ENCODE measurements around the gene TMCC1. TPM values are rescaled to one million over a fixed set of nuclear protein-coding genes. Genes with fewer than 3 reads are reported as not detected.
"Not testable (repeated sequence)": the region's sequence is repeated elsewhere in the genome, so short reads cannot be mapped to it uniquely, and the experiment has no call there.

Gene TMCC1
- 8.6 and 8.7 TPM in 2 replicates for total RNA-seq (2014; rRNA removed; shearing (Covaris generic))

GRCh38 chr3:129893581-129894070, at the start of gene TMCC1:
TMCC1 (minus strand) TSS chr3:129893711.
- DNase-seq (ENCODE audit: low read depth), result peak; percentile 95

GRCh38 chr3:129943020-129943419, 49.5 kb upstream of the TMCC1 start:
- DNase-seq (ENCODE audit: low read depth), result no peak

DNA sequence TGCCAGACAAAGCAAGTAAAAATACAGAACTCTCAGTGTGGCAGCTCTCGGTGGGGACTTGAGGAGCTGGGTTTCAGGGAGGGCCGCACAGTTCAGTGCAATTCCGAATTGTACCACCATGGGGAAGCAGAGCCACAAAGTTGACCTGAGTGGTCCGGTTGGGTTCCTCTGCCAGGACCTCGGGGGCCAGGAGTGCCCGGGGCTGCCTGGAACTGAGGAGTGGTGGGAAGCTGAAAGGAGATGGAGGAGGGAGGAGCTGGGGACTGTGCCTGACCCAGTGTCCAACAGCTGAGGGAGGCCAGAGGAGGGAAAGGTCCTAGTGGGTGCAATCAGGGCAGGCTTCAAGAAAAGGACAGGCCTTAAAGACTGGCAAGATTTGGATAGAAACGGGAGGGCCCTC, 48.8 kb upstream of the TMCC1 start:
- peak; percentile 70 for DNase-seq (ENCODE audit: low read depth)

- no peak for DNase-seq (ENCODE audit: low read depth)
These were observed 46.6 kb upstream of the TMCC1 start for GRCh38 chr3:129940086-129940485.

DNA sequence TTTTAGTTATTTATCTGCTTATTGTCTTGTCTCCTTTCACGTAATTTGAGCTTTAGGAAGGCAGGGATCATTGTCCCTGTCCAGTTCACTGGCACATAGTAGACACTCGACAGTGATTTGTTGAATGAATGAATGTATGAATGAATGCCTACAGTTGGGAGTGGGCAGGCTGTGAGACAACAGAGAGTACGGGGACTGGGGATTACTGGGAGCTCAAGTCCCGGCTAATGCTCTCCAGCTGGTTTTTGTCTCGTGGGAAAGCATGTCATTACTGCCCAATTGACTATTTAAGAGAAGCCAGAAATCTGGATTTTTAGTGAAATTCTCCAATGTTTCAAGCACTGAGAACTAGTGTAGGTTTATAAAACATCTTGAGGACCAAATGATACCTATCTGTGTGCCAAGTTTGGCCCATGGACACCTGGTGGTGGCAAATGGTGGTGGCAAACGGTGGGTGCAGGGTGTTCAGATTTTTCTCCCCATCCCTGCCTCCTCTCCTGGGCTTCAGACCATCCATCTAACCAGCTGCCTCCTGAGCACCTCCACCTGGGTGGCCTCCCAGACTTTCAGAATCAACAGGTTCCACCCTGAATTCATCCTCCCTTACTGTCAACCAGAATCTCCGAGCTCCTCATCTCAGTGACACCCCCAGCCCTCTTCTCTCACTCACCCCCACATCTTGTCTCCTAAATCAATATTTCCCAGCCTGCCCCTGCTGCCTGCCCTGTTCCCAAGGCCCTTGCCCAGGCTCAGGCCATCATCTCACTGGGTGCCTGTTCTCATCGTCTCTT, 44.8 kb upstream of the TMCC1 start:
- DNase-seq (ENCODE audit: low read depth), result no peak

- DNase-seq (ENCODE audit: low read depth), result no peak
These were observed 44.2 kb upstream of the TMCC1 start for GRCh38 chr3:129937717-129938116.

DNA sequence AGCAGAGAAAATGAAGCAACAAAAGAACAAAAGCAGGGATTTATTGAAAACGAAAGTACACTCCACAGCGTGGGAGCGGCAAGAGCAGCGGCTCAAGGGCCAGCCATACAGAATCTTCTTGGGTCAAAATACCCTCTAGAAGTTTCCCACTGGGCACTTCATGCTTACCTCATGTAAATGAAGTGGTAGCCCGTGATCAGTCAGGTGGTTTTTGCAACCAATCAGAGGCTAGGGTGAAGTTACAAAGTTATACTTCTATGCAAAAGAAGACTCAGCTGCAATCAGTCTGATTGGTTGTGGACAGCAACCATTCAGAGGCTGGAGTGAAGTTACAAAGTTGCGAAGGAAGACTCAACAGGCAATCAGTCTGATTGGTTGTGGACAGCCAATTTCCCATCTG, 43.2 kb upstream of the TMCC1 start:
- peak; percentile 76 for DNase-seq (ENCODE audit: low read depth)

GRCh38 chr3:129934234-129935123, 41.0 kb upstream of the TMCC1 start:
- DNase-seq (ENCODE audit: low read depth), result peak; percentile 42

- DNase-seq (ENCODE audit: low read depth), result no peak
These were observed 40.0 kb upstream of the TMCC1 start for GRCh38 chr3:129933471-129933870.

DNA sequence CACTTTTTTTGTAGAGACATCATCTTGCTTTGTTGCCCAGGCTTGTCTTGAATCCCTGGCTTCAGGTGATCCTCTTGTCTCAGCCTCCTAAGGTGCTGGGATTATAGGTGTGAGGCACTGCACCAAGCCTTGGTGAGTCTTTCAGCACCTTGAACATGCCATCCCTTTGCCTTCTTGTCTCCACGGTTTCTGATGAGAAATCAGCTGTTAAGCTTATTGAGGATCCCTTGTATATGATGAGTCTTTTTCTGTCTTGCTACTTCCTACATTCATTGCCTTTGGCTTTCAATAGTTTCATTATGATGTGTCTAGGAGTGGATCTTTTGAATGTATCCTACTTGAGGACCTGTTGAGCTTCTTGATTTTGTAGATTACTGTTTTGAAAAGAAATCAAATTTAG, 35.9 kb upstream of the TMCC1 start:
- DNase-seq (ENCODE audit: low read depth), result no peak

GRCh38 chr3:129927072-129927471, 33.6 kb upstream of the TMCC1 start:
- no peak for DNase-seq (ENCODE audit: low read depth)

GRCh38 chr3:129919806-129920205, 26.3 kb upstream of the TMCC1 start:
- DNase-seq (ENCODE audit: low read depth), result no peak

GRCh38 chr3:129919357-129919756, 25.8 kb upstream of the TMCC1 start:
- DNase-seq (ENCODE audit: low read depth), result no peak

DNA sequence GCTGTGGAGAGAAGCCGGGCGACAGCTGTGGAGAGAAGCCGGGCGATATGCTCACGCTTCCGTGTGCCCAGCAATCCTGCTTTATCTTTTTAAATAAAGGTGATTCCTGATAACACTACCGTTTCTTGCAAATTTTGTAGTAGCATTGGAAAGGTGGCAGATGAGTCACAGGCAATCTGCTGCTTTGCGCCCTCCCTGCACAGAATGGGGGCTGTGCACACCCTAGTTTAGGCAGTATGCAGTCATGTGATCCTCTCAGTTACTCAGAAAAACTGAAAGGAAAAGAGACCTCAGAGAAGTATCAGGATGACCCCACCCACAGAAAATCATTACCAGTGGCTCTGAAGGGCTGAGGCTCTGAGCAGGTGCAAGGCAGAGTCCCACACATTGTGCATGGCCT, 24.9 kb upstream of the TMCC1 start:
- no peak for DNase-seq (ENCODE audit: low read depth)

GRCh38 chr3:129917423-129918007, 24.0 kb upstream of the TMCC1 start:
- DNase-seq (ENCODE audit: low read depth), result no peak

- DNase-seq (ENCODE audit: low read depth), result no peak
These were observed 20.1 kb upstream of the TMCC1 start for GRCh38 chr3:129913618-129914017.

- no peak for DNase-seq (ENCODE audit: low read depth)
These were observed 17.9 kb upstream of the TMCC1 start for GRCh38 chr3:129911261-129911861.

- not testable (repeated sequence) for DNase-seq (ENCODE audit: low read depth)
These were observed 15.7 kb upstream of the TMCC1 start for GRCh38 chr3:129909235-129909634.

DNA sequence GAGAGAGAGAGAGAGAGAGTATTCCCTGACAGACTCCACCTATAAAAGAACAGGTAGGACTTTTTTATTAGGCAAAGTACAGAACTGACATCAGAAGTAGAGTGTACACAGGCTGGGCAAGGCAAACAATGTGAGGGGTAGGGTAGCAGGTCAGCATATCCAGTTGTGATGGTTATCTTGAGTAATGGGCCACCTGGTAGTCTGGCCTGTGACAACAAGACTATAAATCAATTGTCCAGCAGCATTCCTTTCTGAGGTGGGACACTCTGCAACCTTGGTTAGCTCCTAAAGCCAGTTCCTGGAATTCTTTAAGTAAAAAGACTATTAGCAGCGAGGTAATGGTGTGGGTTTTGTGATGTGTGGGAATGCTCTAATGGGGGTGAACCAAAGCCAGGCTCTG, 14.9 kb upstream of the TMCC1 start:
- no peak for DNase-seq (ENCODE audit: low read depth)

GRCh38 chr3:129901272-129901671, 7.8 kb upstream of the TMCC1 start:
- DNase-seq (ENCODE audit: low read depth), result not testable (repeated sequence)

- DNase-seq (ENCODE audit: low read depth), result no peak
These were observed 3.5 kb upstream of the TMCC1 start for GRCh38 chr3:129897026-129897425.
